ENCODE measurements around the gene SSC5D.
"Not testable (repeated sequence)": the region's sequence is repeated elsewhere in the genome, so short reads cannot be mapped to it uniquely, and the experiment has no call there.

Gene SSC5D

DNA sequence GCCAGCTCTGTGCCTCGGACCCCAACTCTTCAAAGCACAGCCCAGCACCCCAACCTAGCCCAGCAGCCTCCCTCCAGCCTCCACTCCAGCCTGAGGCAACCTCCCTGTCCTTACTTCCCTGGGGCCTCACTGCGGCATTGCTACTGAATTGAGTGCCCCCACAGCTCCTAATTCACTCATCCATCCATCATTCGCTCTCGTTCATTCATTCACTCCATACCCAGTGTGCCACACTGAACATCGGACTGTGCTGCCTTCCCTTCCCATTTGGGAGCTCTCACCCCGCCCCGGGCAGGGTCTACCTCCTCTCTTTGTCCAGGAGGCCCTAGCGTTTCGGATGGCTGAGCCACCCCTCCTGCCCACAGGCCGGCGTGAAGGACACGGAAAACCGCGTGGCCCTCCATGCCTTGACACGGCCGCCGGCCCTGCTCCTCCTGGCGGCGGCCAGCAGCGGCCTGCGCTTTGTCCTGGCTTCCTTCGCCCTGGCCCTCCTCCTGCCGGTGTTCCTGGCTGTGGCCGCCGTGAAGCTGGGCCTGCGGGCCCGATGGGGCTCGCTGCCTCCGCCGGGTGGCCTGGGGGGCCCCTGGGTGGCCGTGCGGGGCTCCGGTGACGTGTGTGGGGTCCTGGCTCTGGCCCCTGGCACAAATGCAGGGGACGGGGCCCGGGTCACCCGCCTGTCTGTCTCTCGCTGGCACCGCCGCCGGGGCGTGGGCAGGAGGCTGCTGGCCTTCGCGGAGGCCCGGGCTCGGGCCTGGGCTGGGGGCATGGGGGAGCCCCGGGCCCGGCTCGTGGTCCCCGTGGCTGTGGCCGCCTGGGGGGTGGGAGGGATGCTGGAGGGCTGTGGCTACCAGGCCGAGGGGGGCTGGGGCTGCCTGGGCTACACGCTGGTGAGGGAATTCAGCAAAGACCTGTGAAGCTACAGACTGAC lies 1.9 kb upstream of the SSC5D start:
- no peak for DNase-seq (ENCODE audit: low read depth in 2 of 3, low spot score in 2 of 3)

DNA sequence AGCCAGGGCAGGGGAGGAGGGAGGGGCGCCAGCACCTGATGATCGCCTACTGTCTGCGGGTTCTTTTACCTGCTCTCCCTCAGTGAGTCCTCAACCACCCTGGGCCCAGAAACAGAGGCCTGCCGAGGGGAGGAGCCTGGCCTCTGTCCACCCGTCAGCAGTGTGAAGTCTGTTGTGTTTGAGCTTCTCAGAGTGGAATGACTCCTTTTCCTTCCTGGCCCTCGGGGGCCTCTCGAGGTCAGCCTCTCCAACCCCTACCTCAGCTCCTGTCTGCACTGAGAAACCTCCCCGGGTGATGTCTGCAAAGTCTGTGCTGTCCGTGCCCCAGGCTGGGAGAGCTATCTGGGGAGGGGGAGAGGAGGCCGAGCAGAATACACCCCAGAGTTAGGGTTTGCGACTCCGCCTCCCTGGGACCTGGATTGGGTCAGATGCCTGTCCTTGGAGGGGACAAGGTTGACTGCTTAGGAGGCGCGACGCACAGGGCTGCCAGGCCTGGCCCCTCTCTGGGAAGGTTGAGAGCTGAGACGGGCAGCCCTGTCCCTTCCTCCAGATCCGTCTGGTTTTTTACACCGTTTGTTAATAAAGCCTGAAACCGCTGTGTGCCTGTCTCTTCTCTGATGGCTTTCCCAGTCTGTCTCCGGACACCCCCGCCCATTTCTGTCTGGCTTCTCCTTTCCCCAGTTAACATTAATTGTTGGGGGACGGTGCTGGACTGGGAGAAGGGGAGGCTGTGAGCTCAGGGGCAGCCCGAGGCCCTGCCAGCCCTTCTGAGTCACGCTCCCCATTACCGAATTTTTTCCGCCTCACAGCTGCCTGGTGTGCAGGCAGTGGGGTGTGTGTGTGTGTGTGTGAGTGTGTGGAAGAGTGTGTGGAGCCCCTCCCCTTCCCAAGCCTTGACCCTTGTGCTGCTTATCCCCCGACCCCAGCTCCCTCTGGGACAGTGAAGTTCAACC lies 989 bp upstream of the SSC5D start:
- DNase-seq (ENCODE audit: low read depth in 2 of 3, low spot score in 2 of 3), result peak in 1 of 3 experiments; percentile 30

DNA sequence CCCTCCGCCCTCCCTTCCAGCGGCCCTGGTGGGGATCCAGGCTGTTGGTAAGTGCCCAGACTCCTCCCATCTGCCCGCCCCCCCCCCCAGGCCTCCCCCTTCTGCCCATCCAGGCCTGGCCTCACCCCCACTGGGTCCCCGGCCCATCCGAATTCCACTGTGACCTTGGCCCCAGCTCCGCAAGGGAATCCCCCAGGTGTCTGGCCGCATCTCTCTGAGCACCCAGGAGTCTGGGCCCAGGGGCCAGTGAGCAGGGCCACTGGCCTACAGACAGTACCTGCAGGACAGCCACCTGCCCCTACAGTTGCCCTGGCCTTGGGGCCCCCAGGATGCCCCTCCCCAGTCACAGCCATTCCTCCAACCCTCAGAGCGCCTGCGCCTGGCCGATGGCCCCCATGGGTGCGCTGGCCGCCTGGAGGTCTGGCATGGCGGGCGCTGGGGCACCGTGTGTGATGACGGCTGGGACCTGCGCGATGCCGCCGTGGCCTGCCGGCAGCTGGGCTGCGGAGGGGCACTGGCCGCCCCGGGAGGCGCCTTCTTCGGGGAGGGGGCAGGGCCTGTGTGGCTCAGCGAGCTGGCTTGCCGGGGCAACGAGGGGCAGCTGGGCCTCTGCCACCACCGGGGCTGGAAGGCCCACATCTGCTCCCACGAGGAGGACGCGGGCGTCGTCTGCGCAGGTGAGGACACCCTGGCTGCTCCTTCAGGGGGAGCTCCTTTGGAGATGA lies 912 bp downstream of the SSC5D start:
- DNase-seq (ENCODE audit: low read depth in 2 of 3, low spot score in 2 of 3), result no peak

- DNase-seq (ENCODE audit: low read depth in 2 of 3, low spot score in 2 of 3), result no peak
Measured at GRCh38 chr19:55489711-55490477, 1.7 kb downstream of the SSC5D start.

DNA sequence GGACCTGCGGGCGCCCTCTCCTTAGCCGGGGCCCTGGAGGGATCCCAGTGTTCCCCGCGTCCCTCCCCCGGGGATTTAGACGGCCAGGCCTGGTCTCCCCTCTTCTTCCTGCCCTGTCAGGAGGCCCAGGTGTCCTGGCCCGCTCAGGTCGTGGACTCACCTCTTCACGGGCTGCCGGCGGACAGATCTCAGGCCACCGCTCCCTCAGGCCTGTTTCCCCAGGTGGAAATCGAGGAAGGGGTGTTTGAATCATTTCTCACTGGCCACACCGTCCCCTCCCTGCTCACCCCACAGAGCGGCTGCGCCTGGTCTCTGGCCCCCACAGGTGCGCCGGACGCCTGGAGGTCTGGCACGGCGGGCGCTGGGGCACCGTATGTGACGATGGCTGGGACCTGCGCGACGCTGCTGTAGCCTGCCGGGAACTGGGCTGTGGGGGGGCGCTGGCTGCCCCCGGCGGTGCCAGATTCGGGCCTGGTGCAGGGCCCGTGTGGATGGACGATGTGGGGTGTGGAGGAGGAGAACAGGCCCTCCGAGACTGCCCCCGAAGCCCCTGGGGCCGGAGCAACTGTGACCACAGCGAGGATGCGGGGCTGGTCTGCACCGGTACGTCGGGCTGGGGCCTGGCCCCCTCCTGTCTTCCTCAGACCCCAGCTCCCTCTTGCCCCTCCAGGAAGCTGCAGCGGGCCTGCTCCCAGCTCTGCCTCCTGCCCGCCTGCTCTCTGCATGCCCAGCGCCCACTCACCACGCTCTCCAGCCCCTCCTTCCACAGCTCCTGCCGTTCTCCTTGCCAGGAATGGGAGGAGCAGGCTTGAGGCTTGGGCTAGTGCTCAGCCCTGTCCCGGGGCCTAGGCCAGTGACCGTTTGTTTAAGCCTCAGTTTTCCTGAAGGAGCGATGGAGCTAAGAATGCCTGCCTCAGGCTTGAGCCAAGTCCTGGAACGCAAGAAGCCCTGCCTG lies 2.5 kb downstream of the SSC5D start:
- DNase-seq (ENCODE audit: low read depth in 2 of 3, low spot score in 2 of 3), result no peak

DNA sequence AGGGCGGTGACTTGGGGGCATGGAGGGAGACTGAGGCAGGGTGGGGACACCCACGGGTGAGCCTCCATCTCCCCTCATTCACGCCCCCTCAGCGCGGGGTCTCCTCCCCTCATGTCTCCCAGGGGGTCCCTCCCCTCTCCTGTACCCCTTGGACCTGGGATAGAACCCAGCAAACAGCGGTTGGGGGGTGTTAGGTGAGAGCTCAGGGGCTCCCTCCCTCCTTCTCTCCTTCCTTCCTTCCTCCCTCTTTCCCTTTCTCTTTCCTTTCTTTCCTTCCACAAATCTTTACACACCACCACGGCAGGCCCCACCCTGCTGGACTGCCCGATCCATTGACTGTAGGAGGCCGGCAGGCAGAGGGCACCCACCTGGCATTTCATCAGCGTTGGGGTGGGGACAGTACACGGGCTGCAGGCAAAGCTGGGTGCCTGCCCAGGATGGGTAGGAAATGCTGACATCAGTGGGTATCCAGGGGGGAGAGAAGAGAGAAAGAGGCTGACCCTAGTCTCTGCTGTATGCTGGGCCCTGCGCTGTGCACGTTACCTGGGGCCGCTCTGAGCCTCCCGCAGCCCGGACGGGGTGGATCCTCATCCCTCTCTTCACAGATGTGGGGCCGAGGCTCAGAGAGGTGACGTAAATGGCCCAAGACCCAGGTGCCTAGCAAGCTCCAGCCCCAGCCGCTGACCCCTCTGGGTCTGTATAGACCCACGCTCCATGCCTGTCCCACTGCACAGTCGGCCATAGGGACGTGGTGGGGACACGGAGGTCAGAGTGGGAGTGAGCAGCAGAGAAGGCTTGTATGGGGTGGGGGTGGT lies 3.5 kb downstream of the SSC5D start:
- DNase-seq (ENCODE audit: low read depth in 2 of 3, low spot score in 2 of 3), result no peak

- DNase-seq (ENCODE audit: low read depth in 2 of 3, low spot score in 2 of 3), result no peak
Measured at GRCh38 chr19:55492362-55492944, 4.2 kb downstream of the SSC5D start.

GRCh38 chr19:55493052-55493644 lies 4.9 kb downstream of the SSC5D start:
- DNase-seq (ENCODE audit: low read depth in 2 of 3, low spot score in 2 of 3), result no peak

DNA sequence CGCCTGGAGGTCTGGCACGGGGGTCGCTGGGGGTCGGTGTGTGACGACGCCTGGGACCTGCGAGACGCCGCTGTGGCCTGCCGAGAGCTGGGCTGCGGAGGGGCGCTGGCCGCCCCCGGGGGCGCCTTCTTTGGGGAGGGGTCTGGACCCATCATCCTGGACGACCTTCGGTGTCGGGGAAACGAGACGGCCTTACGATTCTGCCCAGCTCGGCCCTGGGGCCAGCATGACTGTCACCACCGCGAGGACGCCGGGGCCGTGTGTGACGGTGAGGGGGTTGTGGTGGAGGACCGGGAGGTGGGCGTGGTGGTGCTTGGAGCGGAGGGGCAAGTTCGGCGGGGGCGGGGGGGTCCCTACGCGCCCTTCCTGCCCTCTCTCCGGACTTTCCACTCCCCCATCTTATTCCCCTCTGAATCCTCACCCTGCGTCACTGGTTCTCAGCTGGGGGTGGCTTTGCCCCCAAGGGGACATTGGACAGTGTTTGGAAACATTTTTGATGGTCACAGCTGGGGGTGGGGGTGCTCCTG lies 5.5 kb downstream of the SSC5D start:
- no peak for DNase-seq (ENCODE audit: low read depth in 2 of 3, low spot score in 2 of 3)

DNA sequence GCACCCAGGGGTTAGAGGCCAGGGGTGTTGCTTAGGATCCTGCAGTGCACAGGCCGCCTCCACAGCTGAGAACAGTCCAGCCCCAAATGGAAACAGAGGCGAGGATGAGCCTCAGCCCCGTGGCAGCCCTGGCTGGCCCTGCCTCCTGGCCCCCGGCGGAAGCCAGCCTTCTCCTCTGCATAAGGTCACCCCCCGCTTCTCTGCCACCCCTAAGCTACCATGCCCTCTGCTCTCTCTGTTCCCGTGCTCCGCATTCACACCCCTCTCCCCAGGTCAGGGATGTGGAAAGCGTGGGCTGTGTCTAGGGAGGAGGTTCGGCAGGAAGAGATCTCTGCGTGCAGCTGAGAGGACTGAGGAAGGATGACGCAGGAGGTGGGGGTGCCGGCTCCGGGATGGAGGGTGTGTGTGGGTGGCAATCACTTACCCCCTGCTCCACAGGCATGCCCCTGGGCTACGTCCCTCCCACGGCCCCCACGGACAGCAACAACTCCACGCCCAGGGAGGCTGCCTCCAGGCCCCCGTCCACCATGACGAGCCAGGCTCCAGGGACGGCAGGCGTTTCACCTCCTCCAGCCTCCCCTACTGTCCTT lies 6.0 kb downstream of the SSC5D start:
- no peak for DNase-seq (ENCODE audit: low read depth in 2 of 3, low spot score in 2 of 3)

GRCh38 chr19:55495646-55496349 lies 7.6 kb downstream of the SSC5D start:
- no peak for DNase-seq (ENCODE audit: low read depth in 2 of 3, low spot score in 2 of 3)

DNA sequence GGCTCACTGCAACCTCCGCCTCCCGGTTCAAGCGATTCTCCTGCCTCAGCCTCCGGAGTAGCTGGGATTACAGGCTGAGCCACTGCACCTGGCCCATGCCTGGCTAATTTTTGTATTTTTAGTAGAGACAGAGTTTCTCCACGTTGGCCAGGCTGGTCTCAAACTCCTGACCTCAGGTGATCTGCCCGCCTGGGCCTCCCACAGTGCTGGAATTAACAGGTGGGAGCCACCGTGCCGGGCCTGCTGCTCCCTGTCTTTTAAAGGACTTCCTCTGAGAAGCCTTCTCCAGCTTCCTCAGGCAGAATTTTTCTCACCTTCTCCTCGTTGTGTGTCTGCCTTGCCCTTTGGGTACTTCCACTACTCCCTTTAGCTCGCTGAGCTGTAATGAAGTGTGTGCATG lies 8.6 kb downstream of the SSC5D start:
- DNase-seq (ENCODE audit: low read depth in 2 of 3, low spot score in 2 of 3), result not testable (repeated sequence)

DNA sequence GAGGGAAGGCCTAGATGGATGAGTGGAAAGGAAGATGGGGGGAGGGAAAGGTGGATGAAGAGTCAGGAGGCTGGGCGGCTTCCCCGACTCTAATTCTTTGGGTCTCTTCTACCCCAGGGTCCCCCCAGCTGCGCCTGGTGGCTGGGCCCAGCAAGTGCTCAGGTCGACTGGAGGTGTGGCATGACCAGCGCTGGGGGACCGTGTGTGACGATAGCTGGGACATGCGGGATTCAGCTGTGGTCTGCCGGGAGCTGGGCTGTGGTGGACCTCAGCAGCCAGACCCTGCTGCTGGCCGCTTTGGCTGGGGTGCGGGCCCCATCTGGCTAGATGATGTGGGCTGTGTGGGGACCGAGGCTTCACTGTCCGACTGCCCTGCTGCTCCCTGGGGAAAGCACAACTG lies 9.5 kb downstream of the SSC5D start:
- no peak for DNase-seq (ENCODE audit: low read depth in 2 of 3, low spot score in 2 of 3)

DNA sequence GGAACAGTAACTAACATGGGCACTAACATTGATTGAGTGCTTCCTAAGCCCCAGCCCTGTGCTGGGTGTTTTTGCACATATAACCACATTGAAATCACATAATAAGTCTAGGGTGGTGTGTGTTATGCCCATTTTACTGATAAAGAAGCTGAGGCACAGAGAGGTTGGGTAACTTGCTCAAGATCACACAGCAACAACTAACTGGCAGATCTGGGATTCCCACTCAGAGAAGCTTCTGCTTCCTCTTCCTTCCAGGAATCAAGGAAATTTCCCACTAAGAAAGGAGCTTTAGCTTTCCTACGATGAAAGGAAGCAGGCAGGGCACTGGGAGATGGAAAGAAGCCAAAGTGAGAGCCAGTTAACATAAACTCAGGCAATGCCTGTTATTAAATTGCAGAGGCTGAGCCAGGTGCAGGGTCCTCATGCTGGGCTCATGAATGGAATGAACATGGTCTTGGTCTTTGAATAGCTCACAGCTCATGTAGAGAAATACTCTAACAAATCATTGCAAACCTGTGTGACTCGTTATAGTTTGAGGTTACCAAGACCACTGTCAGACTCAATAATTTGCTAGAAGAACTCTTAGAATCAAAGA lies 10.1 kb downstream of the SSC5D start:
- DNase-seq (ENCODE audit: low read depth in 2 of 3, low spot score in 2 of 3), result no peak

- DNase-seq (ENCODE audit: low read depth in 2 of 3, low spot score in 2 of 3), result no peak
Measured at GRCh38 chr19:55500368-55500952, 12.2 kb downstream of the SSC5D start.

Measured in activated CD8-positive, alpha-beta memory T cell treated with anti-CD3 and anti-CD28 coated beads for 48 hours (primary cell).